Stimulated activated CD8-positive, alpha-beta memory T cell treated with anti-CD3 and anti-CD28 coated beads, Interleukin-15, amount 100 ng/mL, for 24 hours (primary cell): ENCODE data around the gene STX1B.
"Not testable (repeated sequence)": the region's sequence is repeated elsewhere in the genome, so short reads cannot be mapped to it uniquely, and the experiment has no call there.

Source experiments
- DNase-seq: peaks from one replicate; pipeline ENCODE4 v3.0.0-alpha.2; 2020; ENCODE audit warnings: low read depth

STX1B gene

DNA sequence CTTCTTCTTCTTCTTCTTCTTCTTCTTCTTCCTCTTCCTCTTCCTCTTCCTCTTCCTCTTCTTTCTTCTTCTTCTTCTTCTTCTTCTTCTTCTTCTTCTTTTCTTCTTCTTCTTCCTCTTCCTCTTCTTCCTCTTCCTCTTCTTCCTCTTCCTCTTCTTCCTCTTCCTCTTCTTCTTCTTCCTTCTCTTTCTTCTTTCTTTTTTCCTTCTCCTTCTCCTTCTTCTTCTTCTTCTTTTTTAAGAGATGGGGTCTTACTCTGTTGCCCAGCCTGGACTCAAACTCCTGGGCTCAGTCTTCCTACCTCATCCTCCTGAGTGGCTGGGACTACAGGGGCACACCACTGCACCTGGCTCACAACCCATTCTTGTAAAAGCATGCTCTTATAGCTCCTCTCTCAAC lies 2.9 kb upstream of the STX1B start:
- not testable (repeated sequence) for DNase-seq

DNA sequence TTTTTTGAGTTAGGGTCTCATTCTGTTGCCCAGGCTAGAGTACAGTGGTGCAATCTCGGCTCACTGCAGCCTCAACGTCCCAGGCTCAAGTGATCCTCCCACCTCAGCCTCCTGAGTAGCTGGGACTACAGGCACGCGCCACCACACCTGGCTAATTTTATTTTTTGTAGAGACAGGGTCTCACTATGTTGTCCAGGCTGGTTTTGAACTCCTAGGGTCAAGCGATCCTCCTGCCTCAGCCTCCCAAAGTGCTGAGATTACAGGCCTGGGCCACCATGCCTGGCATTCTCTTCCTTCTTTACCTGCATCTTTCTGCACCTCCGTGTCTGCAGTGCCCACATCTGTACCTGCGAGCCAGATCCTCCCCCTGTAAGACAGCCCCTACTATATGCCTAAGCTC lies 1.4 kb upstream of the STX1B start:
- DNase-seq = not testable (repeated sequence)

DNA sequence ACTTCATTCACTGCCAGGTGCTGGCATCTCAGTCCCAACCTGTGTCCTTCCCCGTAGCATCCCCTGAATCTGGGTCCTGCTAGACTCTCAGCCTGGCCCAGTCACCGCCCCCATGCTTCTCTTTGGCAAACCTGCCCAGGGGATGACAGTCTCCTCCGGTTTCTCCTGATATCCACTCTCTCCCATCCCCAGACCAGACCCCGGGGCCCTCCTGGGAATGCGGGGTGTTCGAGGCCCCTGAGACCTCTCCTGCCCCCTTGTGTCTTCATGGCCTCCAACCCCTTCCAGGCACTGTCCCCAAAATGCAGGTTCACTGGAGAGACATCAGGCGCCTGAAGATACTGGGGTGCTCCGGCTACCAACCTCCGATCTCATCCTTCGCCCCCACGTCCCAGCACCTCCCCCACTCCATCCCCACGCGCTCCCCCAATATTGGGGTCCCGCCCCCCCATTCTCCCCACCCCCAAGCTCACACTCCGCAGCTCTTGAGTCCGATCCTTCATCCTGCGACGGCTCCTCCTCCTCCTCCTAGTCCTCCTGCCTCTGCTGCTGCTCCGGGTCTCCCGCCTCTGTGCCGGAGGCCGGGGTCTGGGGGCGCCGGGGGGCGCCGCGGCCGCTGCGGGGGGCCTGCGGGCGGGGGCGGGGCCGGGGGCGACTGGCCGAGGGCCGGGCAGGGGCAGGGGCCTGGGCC lies 399 bp downstream of the STX1B start:
- DNase-seq = no peak

DNA sequence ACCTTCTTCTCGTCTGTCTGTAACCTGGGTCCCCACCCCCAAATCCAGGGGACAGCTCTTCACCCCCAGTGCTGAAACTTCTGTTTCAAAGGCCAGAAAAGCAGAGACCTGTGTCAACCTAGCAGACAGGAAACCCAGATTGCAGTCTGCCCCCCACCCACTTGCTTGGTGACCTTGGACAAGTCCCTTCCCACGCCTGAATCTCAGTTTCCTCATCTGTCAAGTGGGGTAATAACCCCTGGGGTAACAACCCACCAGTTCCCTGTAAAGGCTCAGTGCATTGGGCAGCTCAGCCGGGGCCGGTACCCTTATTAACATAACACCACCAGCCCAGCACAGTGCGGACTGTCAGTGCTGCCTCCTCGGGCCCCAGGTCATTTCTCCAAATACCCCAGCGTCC lies 1.3 kb downstream of the STX1B start:
- no peak for DNase-seq

DNA sequence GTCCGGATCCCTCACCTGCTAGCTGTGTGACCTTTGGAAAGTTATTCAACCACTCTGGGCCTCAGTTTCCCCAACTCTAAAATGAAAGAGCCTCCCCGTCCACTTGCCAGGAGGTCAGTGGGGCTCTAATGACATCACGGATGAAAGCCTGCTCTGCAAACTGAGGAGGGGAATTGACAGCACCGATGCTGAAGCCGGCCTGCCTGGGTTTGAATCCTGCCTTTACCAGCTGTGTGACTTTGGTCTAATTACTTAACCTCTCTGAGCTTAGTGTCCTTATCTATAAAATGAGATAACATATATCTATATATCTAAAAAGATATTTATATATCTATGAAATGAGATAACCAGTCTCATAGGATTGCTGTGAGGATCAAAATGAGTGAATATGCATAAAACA lies 1.9 kb downstream of the STX1B start:
- DNase-seq = no peak

DNA sequence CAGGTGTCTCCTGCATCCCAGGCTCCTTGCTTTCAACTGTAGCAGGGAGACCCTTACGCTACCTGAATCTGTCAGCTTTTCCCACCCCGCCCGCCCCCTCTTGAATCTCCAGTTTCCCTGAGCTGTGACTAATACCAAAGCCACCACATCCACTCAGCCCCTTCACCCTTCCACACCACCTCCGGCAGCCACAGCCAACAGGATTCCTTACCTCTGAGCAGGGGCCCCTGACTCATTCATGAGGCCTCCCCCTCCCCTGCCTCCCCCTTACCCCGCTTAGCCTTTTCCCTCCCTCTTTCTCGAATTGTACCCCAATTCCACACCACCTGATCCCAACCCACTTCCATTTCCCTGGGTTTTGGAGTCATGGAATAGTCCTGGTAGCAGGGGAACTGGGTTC lies 2.3 kb downstream of the STX1B start:
- no peak for DNase-seq

DNA sequence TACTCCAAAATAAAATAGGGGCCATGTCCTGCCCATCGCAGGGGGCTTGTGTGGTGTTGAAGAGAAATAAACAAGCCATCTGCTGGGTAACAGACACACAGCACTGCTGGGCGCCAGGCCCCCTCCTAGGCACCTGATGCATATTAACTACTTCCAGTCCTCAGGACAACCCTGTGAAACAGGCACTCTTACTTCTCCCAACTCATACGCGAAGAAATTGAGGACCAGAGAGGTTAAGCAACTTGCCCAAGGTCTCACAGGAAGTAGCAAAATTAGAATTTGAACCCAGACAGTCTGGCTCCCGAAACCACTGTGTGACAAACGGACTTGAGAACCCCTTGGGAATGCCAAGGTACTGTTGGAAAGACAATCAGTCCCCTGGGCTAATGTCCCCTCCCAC lies 2.8 kb downstream of the STX1B start:
- no peak for DNase-seq

DNA sequence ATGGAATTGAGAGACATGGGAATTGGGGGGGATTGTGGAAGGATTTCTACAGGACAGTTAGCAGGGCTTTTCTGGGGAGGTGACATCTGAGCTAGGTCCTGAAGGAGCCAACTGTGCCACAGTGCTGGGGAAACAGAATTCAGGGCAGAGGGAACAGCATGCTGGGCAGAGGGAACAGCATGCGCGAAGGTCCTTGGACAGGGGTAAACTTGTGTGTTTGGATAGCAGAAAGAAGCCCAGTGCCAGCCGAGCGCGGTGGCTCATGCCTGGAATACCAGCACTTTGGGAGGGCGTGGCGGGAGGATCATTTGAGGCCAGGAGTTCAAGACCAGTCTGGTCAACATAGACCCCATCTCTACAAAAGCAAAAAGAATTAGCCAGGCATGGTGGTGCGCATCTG lies 3.8 kb downstream of the STX1B start:
- no peak for DNase-seq

DNA sequence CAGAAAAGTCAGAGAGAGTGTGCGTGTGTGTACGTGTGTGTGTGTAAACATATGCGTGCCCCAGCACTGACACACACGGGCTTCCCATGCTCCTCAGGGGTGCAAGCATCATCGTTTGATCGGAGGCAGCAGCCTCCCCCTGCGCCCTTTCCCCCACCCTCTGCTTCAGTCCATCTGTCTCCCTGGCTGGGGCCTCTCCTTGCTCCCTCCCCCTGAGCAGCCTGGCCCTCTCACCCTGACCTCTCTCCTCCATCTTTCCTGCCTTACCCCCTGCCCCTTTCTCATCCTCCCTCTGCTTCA lies 4.4 kb downstream of the STX1B start:
- DNase-seq = no peak

DNA sequence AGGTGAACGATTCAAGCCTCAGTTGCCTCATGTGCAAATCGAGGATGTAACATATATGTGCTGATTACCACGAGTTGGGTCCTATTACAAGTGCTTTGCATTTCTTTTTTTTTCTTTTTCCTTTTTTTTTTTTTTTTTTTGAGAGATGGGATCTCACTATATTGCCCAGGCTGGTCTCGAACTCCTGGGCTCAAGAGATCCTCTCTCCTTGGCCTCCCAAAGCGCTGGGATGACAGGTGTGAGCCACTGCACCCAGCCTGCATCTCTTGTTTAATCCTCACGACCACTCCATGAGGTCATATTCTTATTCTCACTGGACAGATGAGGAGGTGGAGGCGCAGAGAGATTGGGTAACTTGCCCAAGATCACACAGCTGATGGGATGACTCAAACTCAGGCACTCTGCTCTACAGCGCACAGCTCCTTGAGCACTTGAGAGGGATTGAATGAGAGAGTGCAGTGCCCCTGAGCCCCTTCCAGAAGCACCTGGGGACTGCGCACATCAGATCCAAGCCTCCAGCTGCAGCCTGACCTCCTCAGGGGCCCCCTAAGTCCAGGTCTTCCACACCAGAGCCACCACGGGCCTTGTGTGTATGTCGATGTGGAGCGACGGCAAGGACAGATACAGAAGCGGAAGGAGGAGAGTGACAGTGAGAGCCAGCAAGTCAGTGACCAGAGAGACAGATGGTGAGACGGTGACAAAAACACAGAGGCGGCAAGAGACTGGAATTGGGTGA lies 4.9 kb downstream of the STX1B start:
- DNase-seq = no peak

DNA sequence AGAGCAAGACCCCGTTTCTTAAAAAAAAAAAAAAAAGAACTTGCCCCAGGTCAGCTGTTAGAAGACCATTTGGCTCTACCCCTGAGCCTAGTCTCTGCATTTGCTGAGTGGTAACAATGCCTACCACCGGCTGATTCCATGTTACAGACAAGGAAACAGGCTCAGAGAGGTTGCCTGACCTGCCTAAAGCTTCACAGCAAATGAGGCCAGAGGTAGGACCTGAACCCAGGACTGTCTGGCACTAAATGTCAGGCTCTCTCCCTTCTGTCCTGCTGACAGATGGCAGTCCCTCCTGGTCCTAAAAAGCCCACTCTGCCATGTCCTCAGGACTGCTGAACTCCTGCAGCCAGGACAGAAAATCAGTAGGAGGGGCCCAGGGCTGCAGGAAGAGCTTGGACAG lies 5.8 kb downstream of the STX1B start:
- DNase-seq = no peak

DNA sequence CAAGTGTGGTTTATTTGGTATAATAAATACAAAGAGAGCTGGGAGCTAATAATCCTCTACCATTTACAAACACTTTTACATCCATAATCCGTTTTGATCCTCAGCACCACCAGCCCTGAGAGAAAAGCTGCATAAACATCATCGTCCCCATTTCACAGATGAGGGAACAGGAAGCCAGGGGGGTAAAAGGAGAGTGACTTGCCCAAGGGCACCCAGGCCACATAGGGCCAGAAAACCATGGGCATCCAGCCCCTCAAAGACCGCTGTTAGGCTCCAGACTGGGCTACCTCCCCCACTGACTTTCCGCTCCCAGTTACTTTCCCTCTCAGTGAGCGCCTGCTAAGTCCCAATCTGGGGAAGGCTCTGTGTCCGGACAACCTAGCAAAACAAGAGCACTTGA lies 6.7 kb downstream of the STX1B start:
- DNase-seq = no peak

DNA sequence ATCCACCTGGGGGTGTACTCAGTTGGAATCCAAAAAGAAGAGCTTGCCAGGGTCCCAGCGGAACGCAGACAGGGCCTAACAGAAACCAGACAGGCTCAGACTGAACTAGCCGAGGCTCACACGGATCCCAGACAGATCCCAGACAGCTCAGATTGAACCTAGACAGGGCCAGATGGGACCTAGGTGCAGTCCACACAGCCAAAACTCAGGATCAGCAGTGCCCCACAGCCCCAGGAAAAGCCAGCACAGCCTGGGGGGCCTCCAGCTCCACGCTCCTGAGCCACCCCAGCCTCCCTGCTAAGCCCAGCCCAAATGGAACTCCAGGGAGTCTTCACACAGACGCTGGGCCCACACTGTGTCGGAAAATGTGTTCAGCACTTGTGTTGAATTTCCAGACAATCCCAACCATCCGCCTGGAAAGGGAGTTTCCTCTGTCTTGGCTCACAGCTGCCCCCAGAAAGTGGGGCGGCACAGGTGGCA lies 7.5 kb downstream of the STX1B start:
- DNase-seq = no peak

DNA sequence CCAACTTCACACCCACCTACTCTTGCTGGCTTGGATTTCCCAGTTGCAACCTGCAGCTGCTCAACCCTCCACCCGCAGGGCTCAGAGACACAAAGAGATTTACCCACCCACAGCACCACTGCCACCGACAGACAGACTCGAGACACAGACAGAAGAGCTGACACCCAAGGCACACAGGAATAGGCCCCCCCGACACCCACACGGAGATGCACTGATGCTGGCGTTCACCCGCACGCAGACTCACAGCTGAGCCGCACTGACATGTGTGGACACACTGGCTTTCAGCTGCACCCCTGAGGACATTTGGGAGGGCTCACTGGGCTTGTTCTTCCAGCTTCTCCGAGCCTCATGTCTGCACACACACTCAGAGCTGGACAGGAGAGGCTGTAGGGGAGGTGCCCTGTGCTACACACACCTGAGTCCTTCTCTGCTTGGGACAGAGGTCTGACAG lies 8.2 kb downstream of the STX1B start:
- no peak for DNase-seq

DNA sequence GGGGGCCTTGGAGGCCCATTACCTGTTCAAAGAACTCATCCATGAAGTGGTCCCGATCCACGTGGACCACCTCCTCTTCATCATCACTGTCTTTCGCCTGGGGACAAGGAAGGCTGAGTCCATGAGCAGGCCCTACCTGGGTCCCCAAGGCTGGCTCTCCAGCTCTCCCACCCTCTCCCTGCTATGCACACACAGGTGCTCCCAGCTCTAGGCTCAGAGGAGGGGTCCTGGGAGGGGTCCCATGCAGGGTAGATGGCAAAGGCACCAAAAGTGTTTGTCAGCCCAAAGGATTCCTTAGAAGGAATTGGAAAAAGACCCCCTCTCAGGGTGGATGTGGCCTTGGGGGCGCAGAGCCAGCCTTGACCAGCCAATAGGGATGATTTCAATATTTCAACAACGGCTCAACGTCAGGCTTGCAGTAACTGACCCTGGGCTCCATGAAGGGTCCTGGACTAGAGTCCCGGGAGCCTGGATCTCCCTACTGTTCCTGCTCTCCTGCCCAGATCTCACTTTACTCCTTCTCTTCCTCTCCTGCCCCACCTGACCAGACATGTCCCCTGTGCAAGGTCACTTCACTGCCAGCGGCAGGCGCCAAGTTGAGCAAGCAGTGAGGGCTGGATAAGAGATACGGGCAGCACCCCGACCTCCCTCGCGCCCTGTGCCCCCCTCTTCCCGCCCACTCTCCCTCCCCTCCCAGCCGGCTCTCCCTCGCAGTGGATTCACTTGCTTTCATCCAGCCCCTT lies 8.8 kb downstream of the STX1B start:
- DNase-seq = no peak

DNA sequence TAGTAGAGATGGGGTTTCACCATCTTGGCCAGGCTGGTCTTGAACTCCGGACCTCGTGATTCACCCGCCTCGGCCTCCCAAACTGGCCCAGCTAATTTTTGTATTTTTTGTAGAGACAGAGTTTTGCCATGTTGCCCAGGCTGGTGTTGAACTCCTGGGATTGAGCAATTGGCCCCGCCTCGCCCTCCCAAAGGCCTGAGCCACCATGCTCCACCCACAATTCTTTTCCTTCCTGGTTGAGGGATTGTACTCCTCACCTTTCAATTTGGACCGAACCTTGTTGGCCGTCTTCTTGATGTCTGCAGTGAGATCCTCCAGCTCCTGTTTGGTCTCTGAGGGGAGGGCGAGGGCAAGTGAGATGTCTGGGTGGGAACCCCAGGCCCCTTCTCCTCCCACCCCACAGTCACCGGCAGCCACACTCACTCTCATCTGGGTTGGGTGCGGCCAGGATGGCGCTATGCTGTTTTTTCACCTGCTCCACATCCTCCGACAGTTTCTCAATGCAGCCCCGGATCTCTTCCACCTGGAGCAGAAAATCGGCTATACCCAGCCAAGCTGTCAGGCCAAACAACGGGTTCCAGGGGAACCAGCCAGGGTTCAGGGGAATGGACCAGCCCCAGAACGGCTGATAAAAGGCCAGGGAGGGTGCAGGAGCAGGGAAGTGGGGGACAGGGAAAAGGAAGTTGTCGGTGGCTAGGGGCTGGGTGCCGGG lies 9.6 kb downstream of the STX1B start:
- DNase-seq = no peak

DNA sequence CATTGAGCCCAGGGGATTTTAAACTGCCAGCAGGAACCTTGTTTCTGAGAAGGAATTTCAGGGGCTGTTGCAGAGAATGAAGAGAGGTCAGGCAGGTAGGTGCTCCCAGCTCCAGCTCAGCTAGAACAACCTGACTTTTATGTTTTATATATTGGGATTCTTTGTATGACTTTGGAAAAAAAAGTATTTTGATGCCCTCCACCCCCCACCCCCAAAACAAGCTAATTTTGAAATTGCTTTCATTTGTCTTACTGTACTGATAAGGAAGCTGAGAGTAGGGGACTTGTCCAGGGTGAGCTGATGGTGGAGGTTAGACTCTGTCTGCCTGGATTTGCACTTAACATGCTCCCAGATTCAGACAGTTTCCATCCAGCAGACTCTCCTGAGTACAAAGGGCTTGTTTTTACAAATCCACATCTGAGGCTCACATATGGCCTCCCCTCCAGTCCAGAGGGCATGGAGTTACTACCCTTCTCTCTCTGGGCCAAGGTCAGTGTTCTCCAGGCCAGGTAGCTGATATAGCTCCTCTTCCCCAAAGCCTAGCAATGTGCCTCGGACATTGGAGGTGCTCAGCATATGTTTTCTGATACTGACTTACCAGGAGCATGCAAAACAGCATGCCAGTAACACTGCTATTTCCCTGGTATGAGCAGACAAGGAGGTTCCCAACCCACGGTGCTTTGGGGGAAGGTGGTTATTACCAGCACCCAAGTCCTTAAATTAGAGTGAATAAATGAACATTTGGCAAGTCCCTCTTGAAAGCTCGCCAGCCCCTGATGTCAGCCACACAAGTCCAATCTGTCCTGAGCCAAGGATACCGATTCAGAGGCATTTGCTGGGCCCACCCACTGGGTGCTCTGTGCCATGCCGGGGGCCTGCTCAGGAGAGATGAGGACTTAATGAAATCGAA lies 11.3 kb downstream of the STX1B start:
- DNase-seq = no peak

DNA sequence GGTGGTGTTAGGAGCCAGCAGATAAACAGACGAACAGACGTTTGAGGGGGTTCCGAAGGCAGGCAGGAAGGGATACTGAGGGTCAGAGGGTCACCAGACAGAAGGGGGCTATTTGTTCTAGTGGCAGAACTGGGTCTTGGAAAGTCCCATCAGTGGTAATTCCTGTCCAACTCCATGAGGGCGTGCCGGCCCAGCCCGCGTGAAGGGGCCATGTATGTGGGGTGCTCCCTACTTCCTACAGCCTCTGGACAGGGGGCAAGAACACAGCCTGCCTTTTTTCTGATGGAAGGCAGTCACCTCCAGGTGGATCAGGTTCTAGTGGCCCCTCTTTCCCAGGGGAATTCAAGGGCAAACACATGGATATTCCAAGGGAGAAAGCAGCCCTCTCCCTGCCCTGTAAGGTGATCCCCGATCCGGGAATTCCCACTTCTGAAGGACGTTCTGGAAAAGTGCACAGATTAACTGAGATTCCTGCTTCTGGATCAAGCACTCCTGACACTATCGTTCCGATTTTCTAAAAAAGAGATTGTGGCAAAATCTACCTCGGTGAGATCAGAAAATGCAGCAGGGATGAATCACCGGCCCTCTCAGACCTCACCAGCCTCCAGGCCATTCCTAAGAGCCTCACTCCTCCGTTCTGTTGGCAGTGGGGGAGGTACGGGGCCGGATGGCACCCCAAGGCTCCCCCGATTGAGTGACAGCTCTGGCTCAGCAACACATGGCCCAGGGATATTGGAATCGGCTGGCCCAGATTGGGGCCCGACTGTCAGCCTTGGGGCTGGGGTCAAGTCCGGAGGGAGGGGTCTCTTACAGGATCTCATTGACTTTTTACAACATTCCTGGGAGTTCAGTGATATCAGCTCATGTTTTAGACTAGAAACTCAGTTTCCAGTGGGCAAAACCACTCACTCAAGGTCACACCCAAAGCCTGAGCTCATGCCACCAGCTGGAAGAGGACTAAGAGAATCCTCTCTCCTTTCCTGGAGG lies 12.4 kb downstream of the STX1B start:
- DNase-seq = no peak

DNA sequence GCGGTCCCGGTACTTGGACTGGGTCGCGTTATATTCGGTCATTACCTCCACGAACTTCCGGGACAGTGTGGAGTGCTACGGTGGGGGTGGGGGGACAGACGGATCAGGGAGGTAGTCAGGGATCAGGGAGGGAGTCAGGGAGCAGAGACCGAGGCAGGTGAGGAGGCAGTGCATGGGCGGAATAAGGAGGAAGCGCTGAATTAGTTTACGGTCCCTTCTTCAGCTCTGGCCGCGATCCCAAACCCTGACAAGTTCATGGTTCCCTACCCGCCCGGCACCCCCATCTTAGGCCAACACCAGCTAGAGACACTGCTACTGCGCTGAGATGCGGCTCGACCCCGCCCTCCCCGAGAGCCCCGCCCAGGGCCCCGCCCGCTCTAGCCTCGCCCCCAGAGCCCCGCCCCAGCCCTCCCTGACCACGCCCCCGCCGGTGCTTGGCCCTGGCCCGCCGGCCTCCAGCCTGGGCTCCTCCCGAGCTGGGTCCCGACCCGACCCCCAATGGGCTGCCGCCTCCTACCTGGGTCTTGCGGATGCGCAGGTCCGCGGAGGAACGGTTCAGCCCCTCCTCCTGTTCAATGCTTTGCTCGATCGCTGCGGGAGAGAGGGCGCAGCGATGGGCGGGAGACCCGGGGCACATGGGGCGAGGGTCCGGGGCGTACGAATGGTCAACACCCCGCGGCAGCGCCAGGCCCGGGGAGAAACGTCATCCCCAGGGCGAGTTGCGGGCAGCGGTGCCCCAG lies 13.3 kb downstream of the STX1B start:
- peak; percentile 70 for DNase-seq
